ENCODE results near the gene C11orf58.

DNA sequence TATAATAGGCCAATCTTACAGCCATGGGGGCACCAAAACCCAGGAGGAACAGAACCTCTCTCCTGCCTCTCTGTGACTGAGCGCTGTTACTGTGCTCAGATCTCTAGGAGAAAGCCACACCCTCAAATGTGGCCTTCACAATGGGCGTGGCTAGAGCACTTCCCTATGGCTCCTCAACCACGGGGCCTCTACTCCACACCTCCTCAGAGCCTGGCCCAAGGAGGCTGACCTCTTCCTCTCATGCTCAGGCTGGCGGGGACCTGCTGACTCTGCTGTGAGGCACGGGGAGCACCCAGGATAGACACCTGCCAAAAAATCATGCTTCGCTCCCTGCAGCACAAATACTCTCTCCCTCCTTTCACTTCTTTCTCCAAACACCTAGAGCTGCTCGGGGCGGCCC, 41.0 kb downstream of the C11orf58 start:
- TF ChIP-seq EZH2 (IDR thresholded peaks at IDR 0.05; ENCODE audit: borderline replicate concordance) = no peak
- TF ChIP-seq, protein P1, sequence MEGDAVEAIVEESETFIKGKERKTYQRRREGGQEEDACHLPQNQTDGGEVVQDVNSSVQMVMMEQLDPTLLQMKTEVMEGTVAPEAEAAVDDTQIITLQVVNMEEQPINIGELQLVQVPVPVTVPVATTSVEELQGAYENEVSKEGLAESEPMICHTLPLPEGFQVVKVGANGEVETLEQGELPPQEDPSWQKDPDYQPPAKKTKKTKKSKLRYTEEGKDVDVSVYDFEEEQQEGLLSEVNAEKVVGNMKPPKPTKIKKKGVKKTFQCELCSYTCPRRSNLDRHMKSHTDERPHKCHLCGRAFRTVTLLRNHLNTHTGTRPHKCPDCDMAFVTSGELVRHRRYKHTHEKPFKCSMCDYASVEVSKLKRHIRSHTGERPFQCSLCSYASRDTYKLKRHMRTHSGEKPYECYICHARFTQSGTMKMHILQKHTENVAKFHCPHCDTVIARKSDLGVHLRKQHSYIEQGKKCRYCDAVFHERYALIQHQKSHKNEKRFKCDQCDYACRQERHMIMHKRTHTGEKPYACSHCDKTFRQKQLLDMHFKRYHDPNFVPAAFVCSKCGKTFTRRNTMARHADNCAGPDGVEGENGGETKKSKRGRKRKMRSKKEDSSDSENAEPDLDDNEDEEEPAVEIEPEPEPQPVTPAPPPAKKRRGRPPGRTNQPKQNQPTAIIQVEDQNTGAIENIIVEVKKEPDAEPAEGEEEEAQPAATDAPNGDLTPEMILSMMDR (IDR thresholded peaks at IDR 0.05; ENCODE audit: poor library complexity) = no peak

Data from hepatocyte (in vitro differentiated cells).